GM18519 (cell line): Measurements from ENCODE around the gene KIF5C.

ENCODE experiments used
- ATAC-seq: cut with Tn5 transposase; IDR thresholded peaks from one replicate; pipeline ENCODE4 v1.9.1; 2021; ENCODE audit warnings: mild to moderate bottlenecking, moderate library complexity; ENCODE audit not compliant: unreplicated experiment, low FRiP score

Gene KIF5C

DNA sequence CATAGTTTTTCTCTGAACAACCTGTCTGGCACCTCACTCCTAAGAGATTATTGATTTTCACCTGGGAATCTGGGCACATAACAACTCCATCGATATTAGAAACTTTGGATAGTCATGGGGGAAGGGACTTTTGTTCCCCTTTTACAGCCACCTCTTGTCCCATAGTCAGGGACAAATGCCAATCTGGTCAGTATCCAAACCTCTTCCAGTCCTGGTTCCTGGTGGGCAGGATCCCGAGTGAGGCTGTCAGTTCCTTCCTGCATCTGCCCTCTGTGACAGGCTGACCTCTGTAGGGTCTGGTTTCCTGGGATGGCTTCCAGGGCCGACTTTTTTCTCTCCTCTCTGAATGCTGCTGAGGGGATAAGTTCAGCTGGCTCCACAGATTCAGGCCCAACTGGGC, 11.0 kb downstream of the KIF5C start:
- ATAC-seq = no peak

GRCh38 chr2:148887350-148888002, 12.4 kb downstream of the KIF5C start:
- no peak for ATAC-seq

GRCh38 chr2:148888003-148888501, 13.0 kb downstream of the KIF5C start:
- no peak for ATAC-seq

DNA sequence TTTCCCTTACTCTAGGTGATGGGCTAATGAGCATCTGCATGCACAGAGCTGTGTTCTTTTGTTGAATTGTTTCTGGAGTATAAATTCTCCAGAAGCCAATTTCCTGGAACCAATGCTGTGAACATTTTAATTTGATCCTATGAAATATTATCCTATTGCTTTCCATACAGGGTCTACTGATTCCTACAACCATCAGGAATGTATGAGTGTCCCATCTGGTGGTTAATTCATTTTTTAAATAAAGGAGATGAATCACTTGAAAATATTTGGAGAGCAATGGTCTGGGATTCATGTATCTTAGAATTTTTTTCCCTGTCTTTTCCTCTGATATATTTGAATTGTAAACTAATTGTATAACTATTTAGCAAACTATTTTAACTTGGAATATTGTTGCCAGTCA, 14.0 kb downstream of the KIF5C start:
- no peak for ATAC-seq

GRCh38 chr2:148893906-148894305, 18.9 kb downstream of the KIF5C start:
- ATAC-seq = no peak

- no peak for ATAC-seq
These were observed 21.1 kb downstream of the KIF5C start for GRCh38 chr2:148896136-148896535.

- no peak for ATAC-seq
These were observed 24.8 kb downstream of the KIF5C start for GRCh38 chr2:148899638-148900318.

- ATAC-seq = no peak
These were observed 25.4 kb downstream of the KIF5C start for GRCh38 chr2:148900350-148900837.

GRCh38 chr2:148901142-148901541, 26.1 kb downstream of the KIF5C start:
- ATAC-seq = no peak

- no peak for ATAC-seq
These were observed 27.8 kb downstream of the KIF5C start for GRCh38 chr2:148902798-148903197.

DNA sequence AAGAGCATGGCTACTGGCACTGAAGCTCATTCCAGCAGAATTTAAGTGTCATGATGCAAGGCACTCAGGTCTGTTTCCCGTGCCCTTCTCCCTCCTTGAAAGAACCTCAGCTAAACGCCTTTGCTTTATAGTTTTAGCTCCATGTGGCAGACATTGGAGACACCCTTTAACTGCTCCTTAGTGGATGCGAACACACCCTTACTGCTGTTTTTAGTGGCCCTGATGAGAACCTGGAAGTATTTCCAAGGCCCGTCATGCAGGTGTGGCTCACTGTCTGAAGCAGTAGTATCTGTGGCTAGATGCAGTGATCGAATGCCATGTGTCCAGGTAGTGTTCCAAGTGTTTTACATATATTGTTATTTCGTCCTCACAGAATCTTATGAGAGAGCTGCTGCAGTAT, 28.3 kb downstream of the KIF5C start:
- ATAC-seq = no peak

- no peak for ATAC-seq
These were observed 29.0 kb downstream of the KIF5C start for GRCh38 chr2:148903979-148904378.

- no peak for ATAC-seq
These were observed 31.1 kb downstream of the KIF5C start for GRCh38 chr2:148906124-148906523.

- ATAC-seq = no peak
These were observed 32.2 kb downstream of the KIF5C start for GRCh38 chr2:148907085-148907785.

GRCh38 chr2:148909114-148909513, 34.1 kb downstream of the KIF5C start:
- no peak for ATAC-seq

GRCh38 chr2:148913061-148913460, 38.0 kb downstream of the KIF5C start:
- no peak for ATAC-seq

- no peak for ATAC-seq
These were observed 38.5 kb downstream of the KIF5C start for GRCh38 chr2:148913492-148913891.

DNA sequence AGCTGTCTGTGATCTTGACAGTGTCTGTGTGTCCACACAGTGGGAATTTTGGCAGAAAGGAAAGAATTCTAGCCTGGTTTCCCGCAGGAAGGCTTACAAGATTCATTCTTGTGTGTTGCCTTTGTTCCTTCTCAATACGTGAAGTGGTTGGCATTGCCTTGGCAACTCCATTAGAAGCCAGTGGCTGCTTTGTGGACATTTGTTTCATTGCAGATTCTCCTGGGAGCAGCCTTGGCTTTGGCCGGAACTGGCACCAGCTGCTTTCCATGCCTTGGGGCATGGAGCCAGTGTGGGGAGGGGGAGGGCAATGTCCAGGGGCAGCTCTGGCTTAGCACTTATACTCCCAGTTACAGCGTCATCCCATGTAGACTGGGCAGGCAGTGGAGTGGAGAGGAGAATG, 39.4 kb downstream of the KIF5C start:
- no peak for ATAC-seq

DNA sequence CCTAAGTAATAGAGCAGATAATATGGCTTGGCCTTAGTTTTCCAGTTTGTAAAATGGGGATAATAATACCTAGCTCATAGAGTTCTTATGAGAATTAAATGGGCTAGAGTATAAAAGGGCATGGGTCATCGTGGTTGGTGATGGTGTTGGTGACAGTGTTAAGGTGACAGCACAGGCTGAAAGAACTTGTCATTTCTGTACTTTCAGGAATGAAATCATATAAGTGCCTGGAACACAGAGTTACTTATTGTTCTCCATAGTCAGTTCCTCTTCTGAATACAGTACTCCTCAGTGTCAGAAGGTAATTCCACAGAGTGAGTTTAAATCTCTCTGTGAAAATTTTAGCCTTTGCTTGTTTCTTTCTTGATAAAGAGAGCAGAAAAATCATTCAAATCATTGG, 42.4 kb downstream of the KIF5C start:
- ATAC-seq = no peak

- ATAC-seq = no peak
These were observed 43.5 kb downstream of the KIF5C start for GRCh38 chr2:148918554-148918953.

DNA sequence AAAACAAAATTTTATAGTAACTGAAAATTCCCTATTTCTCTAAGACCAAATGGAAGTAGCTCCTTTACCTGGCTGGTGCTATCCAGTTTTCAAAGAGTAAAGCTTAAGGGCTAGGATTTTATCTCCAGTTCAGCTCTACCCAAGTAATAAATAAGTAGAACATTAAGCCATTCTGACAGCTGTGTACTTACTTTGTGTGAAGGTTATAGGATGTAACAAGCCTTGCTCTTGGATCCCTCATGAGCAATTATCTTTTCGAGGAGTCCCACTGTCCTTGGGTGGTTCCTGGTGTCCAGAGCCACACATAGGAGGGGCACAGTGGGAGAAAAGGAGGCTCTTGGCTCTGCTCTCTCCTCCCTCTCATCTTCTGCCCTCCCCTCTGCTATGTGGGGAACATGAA, 45.5 kb downstream of the KIF5C start:
- no peak for ATAC-seq
